NOMO-1 (cell line): Measurements from ENCODE around the gene STARD13.

ENCODE experiments used
- DNase-seq, 2 experiments: peaks; one replicate each; lab custom pipeline; 2025; ENCODE audit not compliant: unreplicated experiment in 2 of 2; lab: John Stamatoyannopoulos, UW

Gene STARD13

GRCh38 chr13:33128134-33128533 is 157.4 kb downstream of the STARD13 start:
- no peak for DNase-seq

GRCh38 chr13:33127009-33127551 is 158.5 kb downstream of the STARD13 start:
- no peak for DNase-seq

- no peak for DNase-seq
These were observed 159.6 kb downstream of the STARD13 start for GRCh38 chr13:33125821-33126570.

DNA sequence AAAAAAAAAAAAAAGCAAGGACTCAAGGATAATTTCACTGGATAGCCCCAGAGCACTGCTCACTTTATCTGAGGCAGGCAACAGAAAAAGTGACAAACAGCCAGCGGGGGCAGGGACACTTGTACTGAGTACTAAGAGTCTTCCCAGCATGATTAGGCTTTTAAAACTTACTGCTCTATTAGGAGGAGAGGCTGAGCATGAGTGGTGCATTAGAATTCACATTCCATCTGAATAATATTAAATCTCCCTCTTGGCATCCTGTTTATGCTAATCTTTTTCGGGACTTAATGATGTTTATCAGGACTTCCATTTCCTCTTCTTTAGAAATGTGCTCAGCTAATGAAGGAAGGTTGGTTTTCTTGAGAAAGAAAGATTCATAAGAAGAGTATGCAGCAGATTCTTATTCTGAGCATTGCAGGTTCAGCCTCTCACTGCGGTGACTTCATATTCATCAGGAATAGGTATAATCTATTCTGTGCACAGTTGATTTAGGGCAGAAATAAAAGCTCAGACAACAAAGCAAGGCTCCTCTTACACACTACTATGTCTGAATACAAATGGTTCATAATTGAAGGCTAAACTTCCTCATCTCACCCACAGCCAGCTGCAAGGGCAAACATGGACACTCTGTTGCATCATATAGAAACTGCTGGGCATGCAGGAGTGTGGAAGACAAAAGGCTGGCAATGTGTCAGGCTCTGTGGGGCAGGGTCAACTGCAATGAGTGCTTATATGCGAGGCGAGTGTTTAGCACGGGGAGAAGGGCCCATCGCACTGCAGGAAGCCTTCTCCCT is 162.3 kb downstream of the STARD13 start:
- DNase-seq = peak; percentile 90 to 95

- DNase-seq = no peak
These were observed 165.6 kb downstream of the STARD13 start for GRCh38 chr13:33119856-33120543.

- no peak for DNase-seq
These were observed 166.4 kb downstream of the STARD13 start for GRCh38 chr13:33119022-33119781.

DNA sequence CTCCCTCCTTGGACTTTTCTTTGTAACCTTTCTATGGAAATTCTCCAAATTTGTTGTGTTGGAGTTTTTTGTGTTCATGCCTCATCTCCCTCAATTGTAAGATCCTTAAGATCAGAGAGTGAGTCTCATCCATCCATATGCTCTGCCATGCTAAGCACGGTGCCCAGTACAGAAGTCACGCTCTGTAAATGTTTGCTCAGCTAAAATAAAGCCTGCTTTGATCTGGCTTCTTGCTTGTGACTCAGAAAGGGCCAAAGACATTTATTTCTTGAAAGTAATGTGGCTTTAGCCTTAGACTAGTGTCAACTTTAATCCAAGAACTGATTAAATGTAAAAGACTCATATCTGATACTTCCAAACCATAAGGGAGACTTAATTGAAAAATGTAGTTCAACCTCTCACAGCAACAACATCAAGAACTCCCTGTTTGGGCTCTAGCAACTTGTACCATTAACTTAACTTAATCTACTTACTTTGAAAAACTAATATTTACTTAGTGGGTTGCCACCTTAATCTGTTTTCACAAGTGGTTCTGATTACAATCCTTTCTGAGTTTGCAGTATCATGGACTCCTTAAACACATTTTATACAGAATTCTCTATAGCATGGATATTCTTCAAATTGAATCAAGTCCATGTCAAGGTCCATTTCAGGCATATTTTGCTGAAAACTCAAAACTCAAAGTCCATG is 169.1 kb downstream of the STARD13 start:
- no peak for DNase-seq

DNA sequence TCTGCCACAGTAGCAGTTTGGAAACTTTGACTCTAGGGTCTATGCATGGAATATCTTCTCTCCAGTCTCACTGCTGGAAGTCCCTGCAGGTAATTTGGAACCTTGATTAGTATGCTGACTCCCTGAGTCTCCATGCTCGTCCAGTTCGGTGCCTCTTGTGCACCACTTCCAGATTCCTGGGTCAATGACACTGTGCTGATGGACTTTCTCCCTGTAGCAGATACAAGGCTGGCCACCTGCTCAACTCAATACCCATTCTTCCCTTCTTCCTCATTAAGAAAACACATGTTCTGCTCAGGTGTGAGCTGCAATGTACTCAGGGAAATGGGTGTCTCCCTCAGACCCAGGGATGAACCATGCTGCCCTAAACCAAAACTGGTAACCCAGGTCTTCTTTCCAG is 170.3 kb downstream of the STARD13 start:
- DNase-seq = no peak

- no peak for DNase-seq
These were observed 171.4 kb downstream of the STARD13 start for GRCh38 chr13:33114146-33114545.

- no peak for DNase-seq
These were observed 172.8 kb downstream of the STARD13 start for GRCh38 chr13:33112766-33113165.

- no peak for DNase-seq
These were observed 174.0 kb downstream of the STARD13 start for GRCh38 chr13:33111414-33112110.

DNA sequence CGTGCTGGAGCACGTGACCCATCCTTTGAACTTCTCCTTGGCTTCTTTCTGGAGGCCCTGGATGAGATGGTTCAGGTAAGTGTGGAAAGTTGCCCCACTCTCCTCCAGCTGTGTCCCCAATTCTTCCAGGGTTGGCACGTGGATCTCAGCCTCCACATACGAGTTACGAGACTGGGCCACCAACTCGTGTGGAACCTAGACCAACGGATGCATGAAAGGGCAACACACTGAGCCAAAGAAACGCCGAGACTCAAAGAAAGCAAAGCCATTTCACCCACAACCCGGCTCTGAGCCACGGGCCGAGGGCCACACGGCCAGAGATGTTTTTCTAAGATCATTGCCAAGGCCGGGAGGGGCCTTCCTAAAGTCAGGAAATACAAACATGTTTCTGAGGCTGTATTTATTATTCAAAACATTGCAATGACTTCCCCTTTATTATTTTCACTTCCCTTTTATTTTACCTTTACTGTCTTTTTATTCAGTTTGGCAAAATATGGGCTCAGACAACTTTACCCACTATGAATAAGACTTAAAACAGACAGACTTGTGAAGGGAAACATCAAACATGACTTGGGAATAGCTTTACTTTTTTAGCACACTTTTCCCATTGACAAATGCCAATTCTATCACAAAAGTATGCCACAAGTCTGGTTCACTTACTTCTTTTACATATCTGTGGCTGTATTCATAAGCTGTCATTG is 174.7 kb downstream of the STARD13 start:
- no peak for DNase-seq

- DNase-seq = no peak
These were observed 175.2 kb downstream of the STARD13 start for GRCh38 chr13:33110386-33110712.

DNA sequence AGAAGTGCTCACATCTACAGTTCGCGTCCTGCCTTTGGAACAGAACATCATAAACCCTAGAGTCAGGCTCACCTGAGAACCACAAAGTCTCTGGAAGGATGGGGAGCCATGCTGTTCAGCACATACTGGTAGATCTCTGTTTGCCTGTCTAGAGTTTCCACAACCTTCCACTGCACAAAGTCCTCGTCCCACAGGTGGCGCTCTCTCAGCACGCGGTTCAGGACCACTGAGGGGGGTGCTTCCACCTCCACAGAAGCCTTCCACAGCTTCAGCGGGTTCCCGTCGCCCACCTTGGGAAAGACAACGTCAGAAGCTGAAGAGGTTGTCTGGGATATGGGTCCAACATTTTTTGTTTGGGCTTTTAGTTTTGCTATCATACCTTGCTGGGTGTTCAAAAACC is 175.8 kb downstream of the STARD13 start:
- DNase-seq = no peak

DNA sequence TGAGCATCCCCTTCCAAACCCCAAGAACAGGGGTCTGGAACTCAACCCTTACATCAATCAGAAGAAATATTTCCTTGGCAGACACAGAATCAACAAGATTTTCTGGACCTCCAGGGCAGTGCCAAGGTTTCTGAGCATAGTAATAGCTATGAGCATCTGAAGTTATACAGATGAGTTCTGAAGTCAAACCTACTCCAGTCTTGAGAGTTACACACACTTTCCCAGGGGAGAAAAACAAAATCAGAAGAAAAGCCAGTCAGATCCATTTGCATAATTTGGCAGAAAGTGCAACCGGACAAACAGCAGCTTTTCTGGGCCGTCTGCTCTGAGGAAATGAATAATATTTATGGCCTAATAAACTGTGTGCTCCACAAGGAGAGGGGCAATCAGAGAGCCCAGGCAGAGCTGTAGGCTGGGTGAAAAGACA is 176.3 kb downstream of the STARD13 start:
- no peak for DNase-seq

DNA sequence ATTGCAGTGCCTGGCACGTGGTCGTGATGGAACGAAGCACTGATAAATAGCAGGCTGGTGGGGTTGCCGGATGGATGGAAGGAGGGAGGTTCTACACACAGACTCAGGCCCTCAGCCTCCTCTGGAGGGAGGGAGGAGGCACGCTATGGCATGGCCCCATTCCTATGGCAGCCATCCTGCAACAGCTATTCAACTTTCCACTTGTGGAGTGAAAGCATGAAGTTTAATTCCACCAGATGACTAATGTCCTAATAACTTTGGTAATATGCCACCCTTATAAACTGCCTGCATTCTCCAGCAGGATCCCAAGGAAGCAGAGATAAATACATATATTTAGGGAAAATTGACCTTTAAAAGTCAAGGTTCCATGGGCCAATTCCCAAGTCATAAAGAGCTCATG is 176.9 kb downstream of the STARD13 start:
- no peak for DNase-seq

DNA sequence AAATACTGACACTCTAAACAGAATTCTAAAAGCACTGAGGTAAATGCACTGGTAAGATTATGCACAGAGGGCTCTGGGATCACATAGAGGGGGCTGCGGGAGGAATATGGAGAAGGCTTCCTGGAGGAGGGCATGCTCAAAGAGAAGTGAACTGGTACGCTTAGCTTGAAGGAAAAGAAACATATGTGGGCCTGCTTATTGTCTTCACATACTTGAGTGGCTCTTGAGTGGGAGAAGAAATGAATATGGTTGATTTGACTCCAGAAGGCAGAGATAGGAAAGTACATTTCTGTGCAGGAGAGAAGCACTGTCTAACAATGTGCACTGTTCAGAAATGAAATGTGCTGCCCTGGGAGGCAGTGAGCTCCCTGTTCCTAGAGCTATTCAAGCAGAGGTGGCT is 178.2 kb downstream of the STARD13 start:
- DNase-seq = no peak

DNA sequence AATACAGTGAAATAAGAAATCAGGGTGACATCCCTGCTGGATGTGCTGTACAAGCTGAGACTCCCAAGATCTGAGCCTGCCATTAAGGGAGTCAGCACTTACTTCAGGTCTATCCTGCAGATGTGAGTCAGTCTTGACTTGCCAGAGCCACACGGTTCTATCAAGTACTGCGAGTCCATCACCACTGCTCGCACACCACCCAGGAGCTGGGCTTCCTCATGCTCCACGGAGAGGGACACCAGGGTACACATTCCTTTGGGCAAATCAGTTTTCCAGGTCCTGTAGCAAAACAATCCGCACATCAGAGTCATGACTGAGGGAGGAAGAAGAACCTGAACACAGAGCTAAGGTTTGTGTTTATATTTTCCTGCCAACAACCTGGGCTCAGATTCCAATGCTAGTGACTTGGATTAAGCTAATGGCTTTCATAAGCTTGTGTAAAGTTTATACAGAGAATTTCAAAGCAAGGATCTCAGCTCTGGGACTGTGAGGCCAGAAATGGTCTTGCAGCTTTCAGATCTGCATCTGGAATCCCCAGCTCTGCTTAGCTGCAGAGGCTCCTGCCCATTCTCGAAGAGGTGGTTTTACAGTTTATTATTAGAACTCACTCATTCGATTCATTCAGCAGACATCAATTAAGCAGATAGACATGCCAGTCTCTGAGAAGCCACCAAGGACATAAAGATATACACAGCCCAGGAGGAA is 178.7 kb downstream of the STARD13 start:
- DNase-seq = no peak
